Right lobe of liver (tissue), 4 donors: ENCODE results near the gene DIPK1C.

Source experiments
- CTCF ChIP-seq, 4 donors: fragments of 200-600 bp in 3 of 4; fragments of 450-650 bp in 1 of 4; IDR thresholded peaks; one replicate each; pipeline versions ENCODE4 v1.5.1 to v1.8.0; 2016 to 2022; ENCODE audit warnings: antibody characterized with exemption in 4 of 4, mild to moderate bottlenecking in 2 of 4
- POLR2A ChIP-seq: fragments of 450-650 bp; IDR thresholded peaks from one replicate; pipeline ENCODE4 v1.6.1; 2017; ENCODE audit warnings: antibody characterized with exemption, mild to moderate bottlenecking
- donor health status: DM: no; HTN: no; CAD: no.
- donor health status: DM: no; HTN: no; CAD: no.
- donor health status: DM: no; HTN: yes; CAD: no.

GRCh38 chr18:74430806-74431571 is 26.1 kb downstream of the DIPK1C start:
- TF ChIP-seq CTCF (IDR thresholded peaks at IDR 0.05) (no peak), POLR2A (no peak)
